ENCODE measurements around the gene DNM3.

DNM3 gene

DNA sequence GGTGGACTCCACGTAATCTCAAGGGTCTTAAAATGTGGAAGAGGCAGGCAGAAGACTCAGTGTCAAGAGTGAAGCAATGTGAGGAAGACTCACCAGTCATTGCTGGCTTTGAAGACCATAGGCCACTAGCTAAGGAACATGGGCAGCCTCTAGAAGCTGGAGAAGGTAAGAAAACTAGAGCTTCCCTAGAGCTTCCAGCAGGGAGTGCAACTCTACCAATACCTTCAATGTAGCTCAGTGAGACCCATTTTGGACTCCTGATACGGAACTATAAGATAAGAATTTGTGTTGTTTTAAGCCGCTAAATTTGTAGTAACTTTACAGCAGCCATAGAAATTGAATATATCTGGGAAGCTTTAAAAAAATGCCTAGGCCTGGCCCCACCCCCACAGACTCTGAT lies 41.0 kb upstream of the DNM3 start:
- Histone ChIP-seq H3K36me3 (ENCODE audit: insufficient read depth, low read length) (peaks cover 15% of the 10 kb centered on the region), H3K4me3 (no peak overlapping the region), H3K27ac (no peak overlapping the region), H3K9me3 (ENCODE audit: low read depth, low read length) (no peaks in the 10 kb centered on the region), H3K9ac (ENCODE audit: insufficient read length) (no peak overlapping the region)
- DNase-seq (ENCODE audit: low read depth, low spot score): no peak
- TF ChIP-seq EZH2 (IDR thresholded peaks at IDR 0.05) (no peak), FOXP2 (optimal IDR thresholded peaks at IDR 0.05; ENCODE audit: control extremely low read depth, extremely low read length, insufficient read depth) (no peak), POLR2AphosphoS5 (IDR thresholded peaks at IDR 0.05; ENCODE audit: borderline replicate concordance, low read depth, low read length) (no peak)

DNA sequence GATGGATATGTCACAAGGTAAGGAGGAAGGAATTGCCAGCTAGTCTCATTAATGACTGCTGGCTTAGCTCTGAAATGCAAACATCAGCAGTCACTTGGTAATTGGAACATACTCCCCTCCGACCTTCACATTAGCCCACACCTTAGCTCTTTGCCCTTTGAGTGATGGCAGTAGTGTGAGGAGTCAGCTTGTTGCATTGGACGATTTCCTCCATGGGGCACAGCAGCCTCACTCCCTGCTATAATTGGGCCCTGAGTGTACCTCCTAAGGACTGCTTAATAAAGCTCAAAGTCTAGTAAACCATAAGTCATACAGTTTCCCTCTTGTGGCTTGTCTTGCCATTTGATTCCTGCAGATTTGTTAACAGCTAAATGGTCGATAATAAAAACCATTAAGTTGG lies 40.4 kb upstream of the DNM3 start:
- no peak overlapping the region for H3K27ac ChIP-seq
- H3K9ac ChIP-seq (ENCODE audit: insufficient read length): no peak overlapping the region
- DNase-seq (ENCODE audit: low read depth, low spot score): no peak
- no peak overlapping the region for H3K4me3 ChIP-seq
- TF ChIP-seq FOXP2 (optimal IDR thresholded peaks at IDR 0.05; ENCODE audit: control extremely low read depth, extremely low read length, insufficient read depth) (no peak), POLR2AphosphoS5 (IDR thresholded peaks at IDR 0.05; ENCODE audit: borderline replicate concordance, low read depth, low read length) (no peak), EZH2 (IDR thresholded peaks at IDR 0.05) (no peak)
- H3K9me3 ChIP-seq (ENCODE audit: low read depth, low read length): no peaks in the 10 kb centered on the region
- peaks cover 12% of the 10 kb centered on the region for H3K36me3 ChIP-seq (ENCODE audit: insufficient read depth, low read length)

DNA sequence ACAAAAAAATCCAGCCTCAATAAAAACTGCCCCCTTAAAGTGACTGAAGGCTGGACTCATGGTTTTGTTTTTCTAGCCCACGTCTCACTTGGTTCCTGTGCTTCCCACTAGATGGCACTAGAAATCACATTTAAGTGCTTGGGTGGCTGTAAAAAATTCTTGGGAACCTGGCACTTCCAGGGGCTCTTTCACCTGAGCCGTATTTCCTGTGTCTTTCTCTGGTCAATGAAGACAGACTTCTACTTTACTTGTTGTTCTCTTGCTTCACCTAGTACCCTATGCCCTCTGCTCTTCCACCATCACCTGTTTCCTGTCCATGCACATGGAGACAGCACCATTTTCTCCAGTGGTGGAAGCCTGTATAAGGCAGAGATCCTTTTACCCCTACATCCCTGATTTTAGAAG lies 39.8 kb upstream of the DNM3 start:
- TF ChIP-seq POLR2AphosphoS5 (IDR thresholded peaks at IDR 0.05; ENCODE audit: borderline replicate concordance, low read depth, low read length) (no peak), FOXP2 (optimal IDR thresholded peaks at IDR 0.05; ENCODE audit: control extremely low read depth, extremely low read length, insufficient read depth) (no peak), EZH2 (IDR thresholded peaks at IDR 0.05) (no peak)
- H3K36me3 ChIP-seq (ENCODE audit: insufficient read depth, low read length): peaks cover 7% of the 10 kb centered on the region
- no peaks in the 10 kb centered on the region for H3K9me3 ChIP-seq (ENCODE audit: low read depth, low read length)
- DNase-seq (ENCODE audit: low read depth, low spot score): no peak
- H3K9ac ChIP-seq (ENCODE audit: insufficient read length): no peak overlapping the region
- no peak overlapping the region for H3K27ac ChIP-seq
- no peak overlapping the region for H3K4me3 ChIP-seq

DNA sequence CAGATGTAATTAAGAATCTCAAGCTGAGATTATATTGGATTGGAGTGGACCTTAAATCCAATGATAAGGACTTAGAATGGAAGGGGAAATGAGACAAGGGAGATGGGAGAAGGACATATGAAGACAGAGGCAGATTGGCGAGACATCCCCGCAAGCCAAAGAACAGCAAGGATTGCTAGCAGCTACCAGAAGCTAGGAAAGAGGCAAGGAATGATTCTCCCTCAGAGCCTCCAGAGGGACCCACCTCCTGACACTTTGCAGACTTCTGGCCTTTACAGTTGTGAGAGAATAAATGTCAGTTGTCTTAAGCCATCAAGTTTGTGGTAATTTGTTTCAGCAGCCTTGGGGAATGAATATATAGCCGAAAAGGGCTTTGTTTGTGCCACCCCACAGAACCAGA lies 39.1 kb upstream of the DNM3 start:
- no peak for TF ChIP-seq POLR2AphosphoS5 (IDR thresholded peaks at IDR 0.05; ENCODE audit: borderline replicate concordance, low read depth, low read length)
- no peak for TF ChIP-seq EZH2 (IDR thresholded peaks at IDR 0.05)

DNA sequence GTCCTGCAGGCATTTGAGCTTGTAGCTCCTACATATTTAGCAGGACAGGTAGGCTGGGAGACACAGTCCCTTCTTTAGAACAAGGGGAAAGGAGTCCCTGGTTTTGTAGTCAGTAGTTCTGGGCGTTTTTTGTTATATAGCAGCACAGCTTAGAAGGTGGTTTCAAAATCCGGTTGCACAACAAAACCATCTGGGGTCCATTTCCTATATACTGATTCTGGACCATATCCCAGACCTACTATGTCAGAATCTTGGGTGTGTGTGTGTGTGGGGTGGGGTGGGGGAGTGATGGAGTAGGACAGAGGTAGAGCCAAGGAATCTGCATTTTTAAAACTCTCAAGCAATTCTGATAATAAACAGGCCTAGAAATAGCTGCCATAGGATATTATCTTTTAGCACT lies 38.3 kb upstream of the DNM3 start:
- TF ChIP-seq POLR2AphosphoS5 (IDR thresholded peaks at IDR 0.05; ENCODE audit: borderline replicate concordance, low read depth, low read length) (no peak), FOXP2 (optimal IDR thresholded peaks at IDR 0.05; ENCODE audit: control extremely low read depth, extremely low read length, insufficient read depth) (no peak), EZH2 (IDR thresholded peaks at IDR 0.05) (no peak)
- Histone ChIP-seq H3K27ac (no peak overlapping the region), H3K9ac (ENCODE audit: insufficient read length) (no peak overlapping the region)

More for the DNA sequence above, 39.1 kb upstream of the DNM3 start:
- DNase-seq (ENCODE audit: low read depth, low spot score): no peak
- H3K9ac ChIP-seq (ENCODE audit: insufficient read length): no peak overlapping the region
- H3K9me3 ChIP-seq (ENCODE audit: low read depth, low read length): no peaks in the 10 kb centered on the region
- H3K36me3 ChIP-seq (ENCODE audit: insufficient read depth, low read length): peaks cover under 1% of the 10 kb centered on the region; the same call in 1 of the 2 replicates
- H3K27ac ChIP-seq: no peak overlapping the region
- no peak overlapping the region for H3K4me3 ChIP-seq

DNA sequence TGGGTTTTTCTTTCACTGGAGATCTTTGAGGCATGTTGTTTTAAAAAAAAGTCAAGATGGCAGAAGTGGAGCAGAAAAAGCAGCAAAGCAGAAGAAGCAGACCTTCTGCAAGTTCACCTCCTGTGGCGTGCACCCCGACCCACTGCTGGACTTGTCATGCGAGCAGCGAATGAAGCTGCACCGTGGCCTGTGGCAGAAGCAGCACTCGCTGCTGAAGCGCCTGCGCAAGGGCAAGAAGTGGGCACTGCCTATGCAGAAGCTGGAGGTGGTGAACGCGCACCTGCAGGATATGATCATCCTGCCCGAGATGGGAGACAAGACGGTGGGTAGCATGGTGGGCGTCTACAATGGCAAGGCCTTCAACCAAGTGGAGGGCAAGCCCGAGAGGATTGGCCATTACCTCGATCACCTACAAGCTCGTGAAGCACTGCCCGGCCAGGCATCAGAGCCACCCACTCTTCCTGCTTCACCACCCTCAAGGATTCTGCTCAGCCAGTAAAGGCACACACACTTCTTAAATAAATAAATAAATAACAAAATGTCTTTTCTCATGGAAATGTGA lies 37.8 kb upstream of the DNM3 start:
- H3K36me3 ChIP-seq (ENCODE audit: insufficient read depth, low read length): no peaks in the 10 kb centered on the region
- no peak for TF ChIP-seq EZH2 (IDR thresholded peaks at IDR 0.05)
- TF ChIP-seq FOXP2 (optimal IDR thresholded peaks at IDR 0.05; ENCODE audit: control extremely low read depth, extremely low read length, insufficient read depth): no peak
- no peak for TF ChIP-seq POLR2AphosphoS5 (IDR thresholded peaks at IDR 0.05; ENCODE audit: borderline replicate concordance, low read depth, low read length)
- H3K9me3 ChIP-seq (ENCODE audit: low read depth, low read length): no peaks in the 10 kb centered on the region
- H3K4me3 ChIP-seq: no peak overlapping the region
- no peak overlapping the region for H3K9ac ChIP-seq (ENCODE audit: insufficient read length)
- no peak for DNase-seq (ENCODE audit: low read depth, low spot score)
- no peak overlapping the region for H3K27ac ChIP-seq

More for the DNA sequence above, 38.3 kb upstream of the DNM3 start:
- Histone ChIP-seq H3K36me3 (ENCODE audit: insufficient read depth, low read length) (no peaks in the 10 kb centered on the region), H3K9me3 (ENCODE audit: low read depth, low read length) (no peaks in the 10 kb centered on the region), H3K4me3 (no peak overlapping the region)
- DNase-seq (ENCODE audit: low read depth, low spot score): no peak

DNA sequence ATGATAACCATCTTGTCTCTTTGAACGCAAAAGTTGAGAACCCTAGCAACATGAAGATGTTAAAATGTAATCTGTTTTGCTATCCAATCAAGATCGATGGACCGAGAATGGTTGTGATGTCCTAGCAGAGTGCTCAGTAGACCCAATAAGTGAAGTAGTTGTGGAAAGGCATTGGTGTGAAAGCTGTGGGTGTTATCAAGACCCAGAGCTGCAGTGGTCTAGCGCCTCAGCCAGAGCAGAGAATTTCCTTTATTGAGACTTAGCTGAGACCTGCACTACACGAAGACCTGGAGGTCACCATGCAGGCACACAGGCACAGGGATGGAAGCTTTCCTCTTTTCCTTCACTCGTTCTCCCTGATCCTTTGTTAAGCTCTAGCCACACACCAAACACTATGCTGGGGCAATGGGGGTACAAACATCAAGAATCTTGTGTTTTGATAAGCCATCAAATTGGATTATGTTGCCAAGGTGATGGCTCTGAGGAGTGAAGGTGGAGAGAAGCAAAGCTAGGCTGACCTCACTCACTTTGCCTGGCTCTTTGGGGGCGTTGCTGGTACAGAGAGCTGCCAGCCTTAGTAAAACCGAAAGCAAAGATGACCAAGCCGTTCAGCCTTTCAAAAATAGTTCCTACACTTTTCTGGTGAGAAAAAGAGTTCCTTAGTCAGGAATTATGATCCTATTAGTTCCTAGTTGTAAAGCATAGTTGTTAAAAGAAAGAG lies 35.7 kb upstream of the DNM3 start:
- DNase-seq (ENCODE audit: low read depth, low spot score): no peak
- Histone ChIP-seq H3K27ac (no peak overlapping the region), H3K9ac (ENCODE audit: insufficient read length) (no peak overlapping the region)

DNA sequence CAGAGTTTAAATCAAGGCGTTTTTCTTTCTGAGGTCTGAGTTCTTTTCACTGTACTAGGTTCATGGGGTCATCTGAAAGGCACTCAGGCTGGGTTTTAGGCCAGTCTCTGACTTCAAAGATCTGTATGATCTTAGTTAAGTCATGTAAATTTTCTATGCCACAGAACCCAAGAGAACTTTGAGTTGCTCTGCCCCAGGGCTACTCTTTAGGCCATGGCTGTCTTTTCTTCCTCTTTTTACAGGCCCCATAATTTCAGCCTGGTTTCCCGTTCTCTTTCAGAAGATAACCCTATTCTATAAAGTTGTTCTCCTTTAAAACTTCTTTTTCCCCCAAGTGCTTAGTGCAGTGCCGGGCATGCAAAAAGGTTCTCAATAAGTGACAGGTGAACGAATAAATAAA lies 33.7 kb upstream of the DNM3 start:
- Histone ChIP-seq H3K36me3 (ENCODE audit: insufficient read depth, low read length) (no peaks in the 10 kb centered on the region), H3K9ac (ENCODE audit: insufficient read length) (no peak overlapping the region), H3K4me3 (no peak overlapping the region), H3K27ac (no peak overlapping the region), H3K9me3 (ENCODE audit: low read depth, low read length) (no peaks in the 10 kb centered on the region)
- DNase-seq (ENCODE audit: low read depth, low spot score): no peak
- TF ChIP-seq FOXP2 (optimal IDR thresholded peaks at IDR 0.05; ENCODE audit: control extremely low read depth, extremely low read length, insufficient read depth) (no peak), POLR2AphosphoS5 (IDR thresholded peaks at IDR 0.05; ENCODE audit: borderline replicate concordance, low read depth, low read length) (no peak), EZH2 (IDR thresholded peaks at IDR 0.05) (no peak)

More for the DNA sequence above, 35.7 kb upstream of the DNM3 start:
- no peak overlapping the region for H3K4me3 ChIP-seq
- TF ChIP-seq FOXP2 (optimal IDR thresholded peaks at IDR 0.05; ENCODE audit: control extremely low read depth, extremely low read length, insufficient read depth) (no peak), POLR2AphosphoS5 (IDR thresholded peaks at IDR 0.05; ENCODE audit: borderline replicate concordance, low read depth, low read length) (no peak), EZH2 (IDR thresholded peaks at IDR 0.05) (no peak)
- H3K36me3 ChIP-seq (ENCODE audit: insufficient read depth, low read length): no peaks in the 10 kb centered on the region
- no peaks in the 10 kb centered on the region for H3K9me3 ChIP-seq (ENCODE audit: low read depth, low read length)

Measured in SK-N-MC (cell line).